Ishikawa (cell line): ENCODE results near the gene CAMKK1.

Source experiments
- CEBPB ChIP-seq: IDR thresholded peaks from 2 replicates; pipeline ENCODE4 v1.6.1; 2012
- CREB1 ChIP-seq: IDR thresholded peaks from 2 replicates; pipeline ENCODE4 v1.6.1; 2012; ENCODE audit warnings: low read depth
- EP300 ChIP-seq: IDR thresholded peaks from 2 replicates; pipeline ENCODE4 v1.6.1; 2012; ENCODE audit warnings: borderline replicate concordance
- FOXM1 ChIP-seq: IDR thresholded peaks from 2 replicates; pipeline ENCODE4 v1.6.1; 2012; ENCODE audit warnings: low read depth, borderline replicate concordance
- MAX ChIP-seq: IDR thresholded peaks from 2 replicates; pipeline ENCODE4 v1.6.1; 2012
- NFIC ChIP-seq: IDR thresholded peaks from 2 replicates; pipeline ENCODE4 v1.6.1; 2012
- RAD21 ChIP-seq: IDR thresholded peaks from 2 replicates; pipeline ENCODE4 v1.6.1; 2012; ENCODE audit warnings: low read depth
- REST ChIP-seq: IDR thresholded peaks from 2 replicates; pipeline ENCODE4 v1.6.1; 2012; ENCODE audit warnings: low read depth, mild to moderate bottlenecking
- TCF12 ChIP-seq: IDR thresholded peaks from 2 replicates; pipeline ENCODE4 v1.6.1; 2012; ENCODE audit warnings: low read depth
- TEAD4 ChIP-seq: IDR thresholded peaks from 2 replicates; pipeline ENCODE4 v1.6.1; 2012
- YY1 ChIP-seq: IDR thresholded peaks from 2 replicates; pipeline ENCODE4 v1.6.1; 2012; ENCODE audit warnings: low read depth

GRCh38 chr17:3896968-3897235, 4.0 kb upstream of the CAMKK1 start:
- TF ChIP-seq FOXM1 (no peak), MAX (no peak), REST (no peak), CREB1 (no peak), NFIC (no peak), YY1 (no peak), EP300 (no peak), TCF12 (no peak), RAD21 (no peak), CEBPB (no peak), TEAD4 (no peak)
